HL-60 (cell line): ENCODE results near the gene PTPRQ.

Experiments
- DNase-seq, 2 experiments: peaks; one replicate each; pipeline ENCODE4 v3.0.0-alpha.2; 2010 to 2020; ENCODE audit warnings: low read depth in 1 of 2, low spot score in 1 of 2
- H3K27ac ChIP-seq: fragments of 250-450 bp; sonication (Bioruptor Pico); replicated peaks from 2 replicates; pipeline ENCODE4 v1.5.1; 2020; ENCODE audit warnings: mild to moderate bottlenecking, moderate library complexity
- H3K27me3 ChIP-seq: fragments of 250-450 bp; sonication (Bioruptor Pico); 2 replicates; pipeline ENCODE4 v1.5.1; 2021; ENCODE audit warnings: mild to moderate bottlenecking, moderate library complexity; ENCODE audit not compliant: insufficient read depth, poor library complexity, severe bottlenecking
- H3K4me3 ChIP-seq: replicated peaks from 2 replicates; pipeline ENCODE4 v1.5.1; 2011; ENCODE audit warnings: mild to moderate bottlenecking, control low read depth, low read length; ENCODE audit not compliant: insufficient read depth
- GABPA ChIP-seq: IDR thresholded peaks from 2 replicates; pipeline ENCODE4 v1.6.1; 2012; ENCODE audit warnings: low read depth
- POLR2AphosphoS5 ChIP-seq: IDR thresholded peaks from 2 replicates; pipeline ENCODE4 v1.6.1; 2012; ENCODE audit warnings: low read depth
- SPI1 ChIP-seq: IDR thresholded peaks from 2 replicates; pipeline ENCODE4 v1.6.1; 2012; ENCODE audit warnings: low read depth, mild to moderate bottlenecking, borderline replicate concordance
- TF ChIP-seq, protein P1 (sequence below): IDR thresholded peaks from 2 replicates; pipeline ENCODE4 v1.6.1; 2012; ENCODE audit warnings: low read depth; ENCODE audit not compliant: insufficient replicate concordance
- TF ChIP-seq, protein P2 (sequence below): IDR thresholded peaks from one replicate; pipeline ENCODE4 v1.5.1; 2011; ENCODE audit warnings: low read length, control low read depth, inconsistent platforms; ENCODE audit not compliant: insufficient read depth

PTPRQ gene

GRCh38 chr12:80702889-80703805 is 259.1 kb downstream of the PTPRQ start:
- TF ChIP-seq, protein P1, sequence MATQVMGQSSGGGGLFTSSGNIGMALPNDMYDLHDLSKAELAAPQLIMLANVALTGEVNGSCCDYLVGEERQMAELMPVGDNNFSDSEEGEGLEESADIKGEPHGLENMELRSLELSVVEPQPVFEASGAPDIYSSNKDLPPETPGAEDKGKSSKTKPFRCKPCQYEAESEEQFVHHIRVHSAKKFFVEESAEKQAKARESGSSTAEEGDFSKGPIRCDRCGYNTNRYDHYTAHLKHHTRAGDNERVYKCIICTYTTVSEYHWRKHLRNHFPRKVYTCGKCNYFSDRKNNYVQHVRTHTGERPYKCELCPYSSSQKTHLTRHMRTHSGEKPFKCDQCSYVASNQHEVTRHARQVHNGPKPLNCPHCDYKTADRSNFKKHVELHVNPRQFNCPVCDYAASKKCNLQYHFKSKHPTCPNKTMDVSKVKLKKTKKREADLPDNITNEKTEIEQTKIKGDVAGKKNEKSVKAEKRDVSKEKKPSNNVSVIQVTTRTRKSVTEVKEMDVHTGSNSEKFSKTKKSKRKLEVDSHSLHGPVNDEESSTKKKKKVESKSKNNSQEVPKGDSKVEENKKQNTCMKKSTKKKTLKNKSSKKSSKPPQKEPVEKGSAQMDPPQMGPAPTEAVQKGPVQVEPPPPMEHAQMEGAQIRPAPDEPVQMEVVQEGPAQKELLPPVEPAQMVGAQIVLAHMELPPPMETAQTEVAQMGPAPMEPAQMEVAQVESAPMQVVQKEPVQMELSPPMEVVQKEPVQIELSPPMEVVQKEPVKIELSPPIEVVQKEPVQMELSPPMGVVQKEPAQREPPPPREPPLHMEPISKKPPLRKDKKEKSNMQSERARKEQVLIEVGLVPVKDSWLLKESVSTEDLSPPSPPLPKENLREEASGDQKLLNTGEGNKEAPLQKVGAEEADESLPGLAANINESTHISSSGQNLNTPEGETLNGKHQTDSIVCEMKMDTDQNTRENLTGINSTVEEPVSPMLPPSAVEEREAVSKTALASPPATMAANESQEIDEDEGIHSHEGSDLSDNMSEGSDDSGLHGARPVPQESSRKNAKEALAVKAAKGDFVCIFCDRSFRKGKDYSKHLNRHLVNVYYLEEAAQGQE: no peak
- no peak for TF ChIP-seq POLR2AphosphoS5
- no peak for TF ChIP-seq GABPA
- no peak for TF ChIP-seq SPI1
- TF ChIP-seq, protein P2, sequence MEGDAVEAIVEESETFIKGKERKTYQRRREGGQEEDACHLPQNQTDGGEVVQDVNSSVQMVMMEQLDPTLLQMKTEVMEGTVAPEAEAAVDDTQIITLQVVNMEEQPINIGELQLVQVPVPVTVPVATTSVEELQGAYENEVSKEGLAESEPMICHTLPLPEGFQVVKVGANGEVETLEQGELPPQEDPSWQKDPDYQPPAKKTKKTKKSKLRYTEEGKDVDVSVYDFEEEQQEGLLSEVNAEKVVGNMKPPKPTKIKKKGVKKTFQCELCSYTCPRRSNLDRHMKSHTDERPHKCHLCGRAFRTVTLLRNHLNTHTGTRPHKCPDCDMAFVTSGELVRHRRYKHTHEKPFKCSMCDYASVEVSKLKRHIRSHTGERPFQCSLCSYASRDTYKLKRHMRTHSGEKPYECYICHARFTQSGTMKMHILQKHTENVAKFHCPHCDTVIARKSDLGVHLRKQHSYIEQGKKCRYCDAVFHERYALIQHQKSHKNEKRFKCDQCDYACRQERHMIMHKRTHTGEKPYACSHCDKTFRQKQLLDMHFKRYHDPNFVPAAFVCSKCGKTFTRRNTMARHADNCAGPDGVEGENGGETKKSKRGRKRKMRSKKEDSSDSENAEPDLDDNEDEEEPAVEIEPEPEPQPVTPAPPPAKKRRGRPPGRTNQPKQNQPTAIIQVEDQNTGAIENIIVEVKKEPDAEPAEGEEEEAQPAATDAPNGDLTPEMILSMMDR: no peak
- Histone ChIP-seq H3K27me3 (peaks cover 22% of the 10 kb centered on the region), H3K27ac (no peak overlapping the region), H3K4me3 (no peak overlapping the region)
- DNase-seq: no peak

- TF ChIP-seq, protein P2: no peak
- TF ChIP-seq SPI1 (no peak), POLR2AphosphoS5 (no peak), GABPA (no peak)
- TF ChIP-seq, protein P1: no peak
- no peak for DNase-seq
- no peak overlapping the region for H3K27ac ChIP-seq
- no peak overlapping the region for H3K4me3 ChIP-seq
- H3K27me3 ChIP-seq: peaks cover 28% of the 10 kb centered on the region
Observed at GRCh38 chr12:80704420-80704819, 260.4 kb downstream of the PTPRQ start.

DNA sequence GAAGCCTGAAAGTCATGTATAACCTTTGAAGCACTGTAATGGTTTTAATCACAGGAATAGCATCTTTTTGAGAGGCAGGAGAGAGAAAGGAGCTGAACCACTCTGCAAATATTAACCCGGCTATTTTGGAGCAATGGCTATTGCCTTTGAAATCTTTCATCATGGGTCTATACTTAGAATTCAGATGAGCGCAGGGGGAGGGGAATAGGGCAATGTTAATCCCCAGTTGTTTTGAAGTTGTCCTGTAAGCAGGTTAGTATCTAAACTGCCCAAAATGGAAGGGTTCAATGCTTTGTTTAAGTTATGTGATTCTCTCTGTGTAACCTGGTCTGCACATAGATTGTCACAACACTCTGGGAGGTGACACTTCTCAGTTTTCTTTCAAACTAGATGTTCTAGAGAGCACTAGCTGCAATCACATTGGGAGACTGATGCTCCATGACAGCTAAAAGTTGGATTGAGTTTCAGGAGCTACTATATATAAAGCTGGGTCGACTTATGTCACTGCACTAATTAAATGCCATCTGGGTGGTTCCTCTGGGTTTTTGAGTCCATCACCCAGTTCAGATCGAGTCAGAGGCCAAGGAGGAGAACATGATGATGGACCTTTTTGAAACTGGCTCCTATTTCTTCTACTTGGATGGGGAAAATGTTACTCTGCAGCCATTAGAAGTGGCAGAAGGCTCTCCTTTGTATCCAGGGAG is 263.2 kb downstream of the PTPRQ start, which contains the start of gene MYF6:
TSS of gene MYF6 (plus strand) at position 509 of the 704 bp plus-strand sequence. CDS start at position 595, 86 bp downstream.
- no peak for DNase-seq
- H3K4me3 ChIP-seq: peak within 1 kb of the TSS; percentile 11
- TF ChIP-seq GABPA: no peak
- TF ChIP-seq, protein P2: no peak
- TF ChIP-seq SPI1: no peak
- TF ChIP-seq, protein P1: no peak
- no peak for TF ChIP-seq POLR2AphosphoS5
- H3K27ac ChIP-seq: no peak within 1 kb of the TSS
- H3K27me3 ChIP-seq: peaks cover 40% of the 10 kb centered on the region
